Stimulated activated CD8-positive, alpha-beta memory T cell treated with anti-CD3 and anti-CD28 coated beads, Interleukin-2, amount 100 ng/mL, for 1 hour (primary cell): ENCODE data around the gene HLA-DQB1.
A peak's percentile ranks its signal among the peaks of the same experiment; 100 is the strongest.
"Not testable (repeated sequence)": the region's sequence is repeated elsewhere in the genome, so short reads cannot be mapped to it uniquely, and the experiment has no call there.

Experiments used
- DNase-seq, 2 donors: peaks; one replicate each; pipeline ENCODE4 v3.0.0-alpha.2; 2020; ENCODE audit warnings: low read depth in 2 of 2

Gene HLA-DQB1

DNA sequence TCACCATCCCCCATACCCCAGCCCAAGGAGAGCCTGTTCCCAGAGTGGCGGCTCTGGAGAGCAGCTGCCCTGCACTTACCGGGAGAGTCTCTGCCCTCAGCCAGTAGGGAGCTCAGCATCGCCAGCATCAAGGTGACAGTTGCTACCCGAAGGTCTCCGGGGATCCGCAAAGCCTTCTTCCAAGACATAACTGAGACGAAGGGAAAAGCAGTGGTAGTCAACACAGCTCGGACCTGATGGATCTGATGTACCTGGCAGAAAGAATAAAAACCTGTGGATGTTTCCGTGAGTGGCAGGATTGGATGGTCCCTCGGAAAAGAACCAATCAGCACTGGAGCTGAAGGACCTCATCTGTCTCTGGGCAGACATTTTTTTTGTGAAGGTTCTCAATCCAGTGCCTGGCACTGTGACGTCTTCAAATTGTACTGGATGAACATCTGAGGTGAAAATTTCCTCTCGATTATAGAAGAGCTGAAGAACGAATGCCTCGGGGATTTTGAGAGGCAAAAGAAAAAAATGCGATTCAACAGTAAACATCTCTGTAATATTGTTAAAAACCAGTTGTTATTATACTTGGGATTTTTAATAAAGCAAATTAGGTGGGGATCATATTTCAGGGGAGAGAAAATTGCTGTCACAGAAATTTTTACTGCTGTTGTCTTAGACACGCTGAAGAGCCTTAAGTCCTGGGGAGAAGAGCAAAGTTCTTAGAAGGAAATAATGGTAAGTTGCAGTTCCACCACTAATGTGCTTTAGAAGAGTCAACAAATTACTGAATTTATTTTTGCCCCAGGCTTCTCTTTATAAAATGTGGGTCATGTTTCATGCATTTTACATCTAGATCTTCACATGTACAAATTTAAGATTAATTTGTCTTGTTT, at the start of gene HLA-DQB1:
Gene HLA-DQB1, minus strand, starts transcription at position 238 of the 881 bp plus-strand sequence. Its CDS starts 50 bp downstream, at position 188.
- DNase-seq: peak in 1 of 2 donors; percentile 33

- no peak for DNase-seq
These were observed 46.8 kb upstream of the HLA-DQB1 start for GRCh38 chr6:32713241-32713640.

GRCh38 chr6:32709625-32710024, 43.2 kb upstream of the HLA-DQB1 start:
- DNase-seq: no peak

- not testable (repeated sequence) for DNase-seq
These were observed 38.7 kb upstream of the HLA-DQB1 start for GRCh38 chr6:32705164-32705563.

DNA sequence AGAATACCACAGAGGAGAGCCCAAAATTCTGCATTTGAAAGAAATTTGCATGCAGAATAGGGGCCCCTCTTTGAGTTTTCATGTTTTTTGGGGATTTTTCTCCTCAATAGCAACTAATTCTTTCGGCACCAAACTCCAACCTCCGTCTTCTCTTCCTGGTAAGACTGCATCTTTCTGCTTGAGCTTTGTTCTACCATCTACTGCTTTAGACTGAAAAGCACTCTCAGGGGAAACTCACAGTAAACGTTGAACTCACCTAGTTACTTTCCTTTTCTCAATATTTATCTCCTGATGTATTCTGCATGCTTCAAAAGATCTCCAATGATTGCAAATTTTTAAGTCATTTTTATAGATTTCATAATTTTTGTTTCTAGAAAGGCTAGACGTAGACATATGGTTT, 36.9 kb upstream of the HLA-DQB1 start:
- DNase-seq: no peak

GRCh38 chr6:32700391-32701040, 34.1 kb upstream of the HLA-DQB1 start:
- no peak for DNase-seq

- no peak for DNase-seq
These were observed 30.6 kb upstream of the HLA-DQB1 start for GRCh38 chr6:32697031-32697430.

DNA sequence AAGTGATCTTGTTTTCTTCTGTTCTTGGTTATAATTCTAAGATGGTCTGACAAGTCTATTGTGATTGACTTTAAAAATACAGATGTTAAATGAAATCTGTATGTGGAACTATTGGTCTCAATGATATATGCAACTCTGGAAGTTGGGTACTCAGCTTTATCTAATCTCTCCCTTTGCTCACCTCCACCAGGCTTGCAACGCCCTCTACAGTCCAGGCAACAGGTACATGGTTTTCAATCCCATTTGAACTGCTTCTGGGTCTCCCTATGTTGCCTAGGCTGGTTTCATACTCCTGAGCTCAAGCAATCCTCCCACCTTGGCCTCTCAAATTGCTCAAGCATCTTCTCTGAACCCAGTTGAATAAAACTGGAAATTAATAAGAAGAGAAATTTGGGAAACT, 25.6 kb upstream of the HLA-DQB1 start:
- peak in 1 of 2 donors; percentile 37 for DNase-seq

- no peak for DNase-seq
These were observed 23.4 kb upstream of the HLA-DQB1 start for GRCh38 chr6:32689531-32690501.

DNA sequence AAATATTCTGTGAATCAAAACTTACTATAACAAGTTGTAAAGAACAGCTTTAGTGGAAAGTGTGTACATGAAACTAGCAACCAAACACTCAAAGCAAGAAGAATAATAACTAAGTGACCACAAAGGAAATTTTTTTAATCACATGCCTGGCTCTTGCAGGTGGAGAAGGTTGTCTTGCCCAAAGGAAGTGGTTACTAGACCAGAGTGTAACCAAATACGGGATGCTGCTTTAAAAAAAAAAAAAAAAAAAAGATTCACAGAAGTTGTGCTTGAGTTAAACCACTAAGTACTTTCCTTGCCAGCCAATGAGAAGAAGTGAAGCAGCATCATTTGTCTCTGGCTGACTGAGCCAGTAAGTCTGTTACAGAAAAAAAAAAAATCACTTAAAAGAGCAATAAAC, 19.1 kb upstream of the HLA-DQB1 start:
- no peak for DNase-seq

DNA sequence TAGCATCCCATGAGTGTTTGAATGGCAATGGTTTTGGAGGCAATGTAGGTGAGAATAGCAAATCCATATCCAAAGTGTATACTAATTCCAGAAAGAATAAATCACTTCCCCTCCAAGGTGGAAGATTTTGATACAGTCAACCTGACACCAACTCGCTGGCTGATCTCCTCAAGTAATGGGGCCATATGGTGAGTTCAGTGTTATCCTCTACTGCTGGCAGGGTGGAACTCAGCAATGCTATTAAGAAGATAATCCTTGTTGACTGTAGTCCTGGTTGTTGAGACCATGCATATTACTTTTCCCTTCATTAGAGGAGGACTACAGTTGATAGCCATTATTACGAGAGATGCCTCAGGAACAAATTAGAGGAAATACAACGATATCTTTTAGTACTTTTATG, 17.8 kb upstream of the HLA-DQB1 start:
- no peak for DNase-seq

DNA sequence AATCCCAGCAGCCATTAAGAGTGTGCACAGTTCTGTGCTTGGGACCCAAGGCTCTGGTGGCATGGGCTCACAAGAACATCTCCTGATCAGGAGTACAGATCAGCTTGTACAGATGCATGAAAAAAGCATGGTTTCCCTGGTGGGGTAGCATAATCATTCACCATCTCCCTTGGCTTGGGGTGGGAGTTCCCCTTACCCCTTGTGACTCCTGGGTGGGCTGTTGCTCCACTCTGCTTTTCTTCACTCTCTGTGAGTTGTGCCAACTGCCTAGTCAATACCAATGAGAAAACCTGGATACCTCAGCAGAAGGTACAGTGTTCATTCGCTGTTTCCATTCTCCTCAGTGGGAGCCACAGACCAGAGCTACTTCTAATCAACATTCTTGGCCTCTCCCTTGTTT, 13.6 kb upstream of the HLA-DQB1 start:
- no peak for DNase-seq

- no peak for DNase-seq
These were observed 13.0 kb upstream of the HLA-DQB1 start for GRCh38 chr6:32679492-32679891.

- not testable (repeated sequence) for DNase-seq
These were observed 7.7 kb upstream of the HLA-DQB1 start for GRCh38 chr6:32674123-32674522.

GRCh38 chr6:32671908-32672307, 5.5 kb upstream of the HLA-DQB1 start:
- not testable (repeated sequence) for DNase-seq

DNA sequence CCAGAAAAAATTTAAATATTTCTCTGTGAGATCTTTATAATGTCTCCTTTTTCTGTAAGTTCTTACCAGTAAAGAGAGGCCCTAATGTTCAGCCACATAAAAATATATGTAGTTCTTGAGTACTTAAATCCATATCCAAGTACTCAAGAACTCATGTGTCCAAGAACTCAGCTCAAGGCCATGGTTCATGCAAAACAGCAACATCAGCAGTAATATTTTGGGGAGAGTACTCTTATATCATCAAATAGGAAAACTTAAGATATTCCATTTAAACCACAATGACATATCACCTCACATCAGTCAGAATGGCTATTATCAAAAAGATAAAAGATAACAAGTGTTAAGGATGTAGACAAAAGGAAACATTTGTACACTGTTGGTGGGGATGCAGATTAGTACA, 3.4 kb upstream of the HLA-DQB1 start:
- no peak for DNase-seq

DNA sequence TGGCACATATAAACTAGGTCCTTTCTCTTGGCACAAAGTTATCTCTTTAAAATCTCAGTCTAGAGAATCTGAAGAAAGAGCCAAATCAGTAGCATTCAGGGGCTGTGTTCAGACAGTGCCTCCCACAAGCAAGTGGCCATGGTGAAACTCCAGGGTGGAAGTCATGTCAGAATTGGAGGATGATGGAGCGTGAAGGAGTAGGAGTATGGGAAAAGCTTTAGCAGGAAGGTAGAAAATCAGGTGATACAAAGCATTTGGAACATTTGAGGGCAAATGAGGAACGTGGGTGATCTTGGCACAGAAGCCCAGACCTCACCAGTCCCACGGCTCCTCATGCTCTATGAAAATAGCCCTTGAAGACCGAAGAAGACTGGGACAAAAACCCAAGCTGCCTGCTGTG, 2.8 kb upstream of the HLA-DQB1 start:
- DNase-seq: no peak

- peak in 1 of 2 donors; percentile 26 for DNase-seq
These were observed 1.8 kb upstream of the HLA-DQB1 start for GRCh38 chr6:32668226-32668747.

GRCh38 chr6:32665661-32666060, 796 bp downstream of the HLA-DQB1 start:
- no peak for DNase-seq

DNA sequence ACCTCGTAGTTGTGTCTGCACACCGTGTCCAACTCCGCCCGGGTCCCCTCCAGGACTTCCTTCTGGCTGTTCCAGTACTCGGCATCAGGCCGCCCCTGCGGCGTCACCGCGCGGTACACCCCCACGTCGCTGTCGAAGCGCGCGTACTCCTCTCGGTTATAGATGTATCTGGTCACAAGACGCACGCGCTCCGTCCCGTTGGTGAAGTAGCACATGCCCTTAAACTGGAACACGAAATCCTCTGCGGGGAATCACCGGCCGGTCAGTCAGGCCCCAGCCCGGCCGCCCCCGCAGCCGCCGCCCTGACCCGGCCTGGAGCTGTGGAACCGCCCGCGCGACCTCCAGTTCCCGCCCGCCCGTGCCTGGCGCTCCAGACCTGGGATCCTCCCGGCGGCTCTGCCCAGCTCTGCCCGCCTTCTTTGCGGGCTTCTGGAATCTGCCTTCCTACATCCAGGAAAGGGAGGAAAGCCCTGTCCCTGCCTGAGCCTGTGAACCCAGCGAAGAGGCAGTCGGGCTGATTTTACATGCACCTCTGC, 1.6 kb downstream of the HLA-DQB1 start:
- no peak for DNase-seq

GRCh38 chr6:32664354-32664753, 2.1 kb downstream of the HLA-DQB1 start:
- DNase-seq: no peak
